Measurements from ENCODE around the gene TMEM45A. TPM values are rescaled to one million over a fixed set of nuclear protein-coding genes. Genes with fewer than 3 reads are reported as not detected.

The TMEM45A gene
- total and polyA plus RNA-seq, 2 experiments from 2014 or later = 87.7 to 133 TPM

GRCh38 chr3:100615684-100616083 is 123.3 kb downstream of the TMEM45A start:
- in situ Hi-C loops (cut with MboI) = no loop called here
- no peak overlapping the region for H3K4me2 ChIP-seq (ENCODE audit: unreplicated experiment)
- H3F3A ChIP-seq (ENCODE audit: insufficient read depth) = no peaks in the 10 kb centered on the region
- H3K4me3 ChIP-seq = no peak overlapping the region
- H3K36me3 ChIP-seq (ENCODE audit: low read depth) = no peaks in the 10 kb centered on the region
- H3K27ac ChIP-seq = no peak overlapping the region
- H3K4me1 ChIP-seq (ENCODE audit: insufficient read depth) = peaks cover 6% of the 10 kb centered on the region; the same call in 1 of the 2 replicates
- no peak for TF ChIP-seq EZH2phosphoT487 (IDR thresholded peaks at IDR 0.05; ENCODE audit: insufficient read depth, low read depth)
- TF ChIP-seq EZH2 (IDR thresholded peaks at IDR 0.05; ENCODE audit: insufficient read depth, poor library complexity, severe bottlenecking) = no peak
- peak; percentile 51 for DNase-seq
- no peaks in the 10 kb centered on the region for H4K20me1 ChIP-seq (ENCODE audit: insufficient read depth)
- no peaks in the 10 kb centered on the region for H3K9me2 ChIP-seq (ENCODE audit: insufficient read depth)
- no peak overlapping the region for H3K9ac ChIP-seq
- peaks cover 26% of the 10 kb centered on the region; the same call in 1 of the 2 replicates for H3K27me3 ChIP-seq (replicated peaks; ENCODE audit: insufficient read depth)
- H2AFZ ChIP-seq = no peak overlapping the region
- H3K9me3 ChIP-seq (ENCODE audit: low read depth) = no peaks in the 10 kb centered on the region
- H3K79me2 ChIP-seq (ENCODE audit: insufficient read depth) = no peaks in the 10 kb centered on the region

DNA sequence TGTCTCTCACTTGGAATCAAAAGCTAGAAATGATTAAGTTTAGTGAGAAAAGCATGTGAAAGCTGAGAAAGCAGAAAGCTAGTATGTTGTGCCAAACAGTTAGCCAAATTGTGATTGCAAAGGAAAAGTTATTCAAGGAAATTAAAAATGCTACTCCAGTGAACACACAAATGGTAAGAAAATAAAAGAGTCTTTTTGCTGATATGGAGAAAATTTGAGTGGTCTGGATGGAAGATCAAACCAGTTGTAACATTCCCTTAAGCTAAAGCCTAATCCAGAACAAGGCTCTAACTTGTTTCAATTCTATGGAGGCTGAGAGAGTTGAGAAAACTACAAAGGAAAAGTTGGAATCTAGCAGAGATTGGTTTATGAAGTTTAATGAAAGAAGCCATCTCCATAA is 128.8 kb downstream of the TMEM45A start:
- Histone ChIP-seq H4K20me1 (ENCODE audit: insufficient read depth) (no peaks in the 10 kb centered on the region), H3K9me3 (ENCODE audit: low read depth) (no peaks in the 10 kb centered on the region), H3K4me2 (ENCODE audit: unreplicated experiment) (no peak overlapping the region), H3K27me3 (replicated peaks; ENCODE audit: insufficient read depth) (peaks cover 12% of the 10 kb centered on the region; the same call in 1 of the 2 replicates), H3K9me2 (ENCODE audit: insufficient read depth) (no peaks in the 10 kb centered on the region), H3K9ac (no peak overlapping the region), H3K79me2 (ENCODE audit: insufficient read depth) (no peaks in the 10 kb centered on the region), H3K36me3 (ENCODE audit: low read depth) (no peaks in the 10 kb centered on the region), H3F3A (ENCODE audit: insufficient read depth) (no peaks in the 10 kb centered on the region), H3K4me3 (no peak overlapping the region), H2AFZ (no peak overlapping the region), H3K27ac (no peak overlapping the region), H3K4me1 (ENCODE audit: insufficient read depth) (no peaks in the 10 kb centered on the region)
- in situ Hi-C loops (cut with MboI) = no loop called here
- DNase-seq = no peak
- TF ChIP-seq EZH2phosphoT487 (IDR thresholded peaks at IDR 0.05; ENCODE audit: insufficient read depth, low read depth) (no peak), EZH2 (IDR thresholded peaks at IDR 0.05; ENCODE audit: insufficient read depth, poor library complexity, severe bottlenecking) (no peak)

Other genes starting within 250 kb of the TMEM45A start
- 82.5 and 103 TPM in 2 replicates for gene TBC1D23, start 231.6 kb upstream of the TMEM45A start, total RNA-seq (2014; rRNA removed; shearing (Covaris generic))
- gene TBC1D23, start 231.6 kb upstream of the TMEM45A start, polyA plus RNA-seq (2016; fragmentation: Nextera tagmentation; extraction: Ambion mirVana) = 53.0 and 54.1 TPM in 2 replicates
- gene NIT2, start 157.9 kb upstream of the TMEM45A start, total RNA-seq (2014; rRNA removed; shearing (Covaris generic)) = 35.6 and 36.0 TPM in 2 replicates
- 76.2 and 84.0 TPM in 2 replicates for gene NIT2, start 157.9 kb upstream of the TMEM45A start, polyA plus RNA-seq (2016; fragmentation: Nextera tagmentation; extraction: Ambion mirVana)
- 42.2 and 50.7 TPM in 2 replicates for gene TOMM70, start 91.5 kb upstream of the TMEM45A start, total RNA-seq (2014; rRNA removed; shearing (Covaris generic))
- 18.8 and 21.5 TPM in 2 replicates for gene TOMM70, start 91.5 kb upstream of the TMEM45A start, polyA plus RNA-seq (2016; fragmentation: Nextera tagmentation; extraction: Ambion mirVana)
- gene LNP1, start 91.1 kb upstream of the TMEM45A start, total RNA-seq (2014; rRNA removed; shearing (Covaris generic)) = 2.9 TPM in 2 replicates
- 1.2 and 1.3 TPM in 2 replicates for gene LNP1, start 91.1 kb upstream of the TMEM45A start, polyA plus RNA-seq (2016; fragmentation: Nextera tagmentation; extraction: Ambion mirVana)
- not detected in 2 replicates for gene ADGRG7, start 117.0 kb downstream of the TMEM45A start, total RNA-seq (2014; rRNA removed; shearing (Covaris generic))
- not detected in 2 replicates for gene ADGRG7, start 117.0 kb downstream of the TMEM45A start, polyA plus RNA-seq (2016; fragmentation: Nextera tagmentation; extraction: Ambion mirVana)
- 152 and 157 TPM in 2 replicates for gene TFG, start 216.9 kb downstream of the TMEM45A start, total RNA-seq (2014; rRNA removed; shearing (Covaris generic))
- gene TFG, start 216.9 kb downstream of the TMEM45A start, polyA plus RNA-seq (2016; fragmentation: Nextera tagmentation; extraction: Ambion mirVana) = 241 and 245 TPM in 2 replicates